ENCODE measurements around the gene RHBDL1.

The RHBDL1 gene

GRCh38 chr16:725041-725376 lies 49.5 kb downstream of the RHBDL1 start:
- H3K4me3 ChIP-seq (ENCODE audit: low read depth, low read length): no peak overlapping the region
- TF ChIP-seq CTCF (IDR thresholded peaks at IDR 0.05; ENCODE audit: borderline replicate concordance, insufficient read depth, low read depth, low read length): no peak

GRCh38 chr16:725463-726187 lies 50.2 kb downstream of the RHBDL1 start:
- H3K4me3 ChIP-seq (ENCODE audit: low read depth, low read length): no peak overlapping the region
- TF ChIP-seq CTCF (IDR thresholded peaks at IDR 0.05; ENCODE audit: borderline replicate concordance, insufficient read depth, low read depth, low read length): no peak

- no peak for TF ChIP-seq CTCF (IDR thresholded peaks at IDR 0.05; ENCODE audit: borderline replicate concordance, insufficient read depth, low read depth, low read length)
- H3K4me3 ChIP-seq (ENCODE audit: low read depth, low read length): no peak overlapping the region
These were observed 50.6 kb downstream of the RHBDL1 start for GRCh38 chr16:726188-726437.

- H3K4me3 ChIP-seq (ENCODE audit: low read depth, low read length): peak within 1 kb of the TSS; percentile 59
- TF ChIP-seq CTCF (IDR thresholded peaks at IDR 0.05; ENCODE audit: borderline replicate concordance, insufficient read depth, low read depth, low read length): no peak
These were observed 51.2 kb downstream of the RHBDL1 start, which contains the start of the genes CCDC78 and HAGHL for GRCh38 chr16:726438-727290. Gene CCDC78 (minus strand): TSS chr16:726443. CDS start chr16:726367, 76 bp downstream. Gene HAGHL (plus strand): TSS chr16:727106. CDS start chr16:727510, 404 bp downstream.

- no peak for TF ChIP-seq CTCF (IDR thresholded peaks at IDR 0.05; ENCODE audit: borderline replicate concordance, insufficient read depth, low read depth, low read length)
- H3K4me3 ChIP-seq (ENCODE audit: low read depth, low read length): peak overlapping the region; percentile 59
These were observed 52.0 kb downstream of the RHBDL1 start for GRCh38 chr16:727291-727977.
